Psoas muscle (tissue), 8 donors: ENCODE results near the gene COA8. TPM values are rescaled to one million over a fixed set of nuclear protein-coding genes. Genes with fewer than 3 reads are reported as not detected.

ENCODE experiments used
- ATAC-seq, 4 donors: fragments of 200-7000 bp; cut with Tn5 transposase; one replicate each; pipeline ENCODE4 v1.9.1; 2020; ENCODE audit warnings: moderate library complexity in 3 of 4, mild to moderate bottlenecking in 2 of 4
- DNase-seq, 2 donors: peaks; one replicate each; pipeline ENCODE4 v3.0.0-alpha.2; 2020
- H3K27ac ChIP-seq: fragments of 200-600 bp; one replicate; pipeline ENCODE4 v1.8.0; 2022
- H3K27me3 ChIP-seq, 3 donors: fragments of 200-600 bp in 1 of 3; one replicate each; pipeline versions ENCODE4 v1.6.1 to v1.8.0; 2013 to 2022; ENCODE audit warnings: low read length in 2 of 3, mild to moderate bottlenecking in 2 of 3, moderate library complexity in 1 of 3; ENCODE audit not compliant: insufficient read depth in 3 of 3
- H3K36me3 ChIP-seq, 2 donors: fragments of 200-600 bp in 1 of 2; one replicate each; pipeline versions ENCODE4 v1.6.1 to v1.8.0; 2013 to 2022; ENCODE audit warnings: low read depth in 1 of 2, mild to moderate bottlenecking in 1 of 2, moderate library complexity in 1 of 2; ENCODE audit not compliant: insufficient read depth in 1 of 2
- H3K4me1 ChIP-seq: fragments of 200-600 bp; one replicate; pipeline ENCODE4 v1.8.0; 2022
- H3K4me3 ChIP-seq: fragments of 200-600 bp; one replicate; pipeline ENCODE4 v1.8.0; 2022; ENCODE audit warnings: mild to moderate bottlenecking
- H3K9me3 ChIP-seq: fragments of 200-600 bp; one replicate; pipeline ENCODE4 v1.8.0; 2022
- CTCF ChIP-seq: fragments of 200-600 bp; IDR thresholded peaks from one replicate; pipeline ENCODE4 v1.8.0; 2022; ENCODE audit warnings: antibody characterized with exemption
- WGBS, 3 donors: extraction: QIAGEN DNeasy Blood & Tissue Kit; methylation state at CpG; one replicate each; pipeline versions ENCODE4 v1.1.6 to v1.1.7; 2013; 5-methylcytosine and 5-hydroxymethylcytosine counted together
- intact Hi-C, 2 donors: fragments of 100-400 bp; cut with DNase I; formaldehyde crosslinking; loops; one replicate each; pipeline versions ENCODE4 v1.11.0 to v1.14.2; 2022
- polyA plus RNA-seq, 3 donors: library from polyadenylated mRNA; stranded (reverse); fragments of 200-250 nt; gene quantifications; one replicate each; pipeline ENCODE4 v1.2.3, GENCODE V29; 2013
- total RNA-seq, 4 donors: library from RNA; stranded (reverse); fragmentation: NEBNext Ultra II Directional in 2 of 4; extraction: Animal tissue kit (Norgen Biotek cat#: 25700) in 2 of 4; gene quantifications; one replicate each; pipeline versions ENCODE4 v1.2.1 to v1.2.4, GENCODE V29; 2021 to 2023
- donor health status: healthy with polysubstance abuse.
- donor health status: DM: no; HTN: no; CAD: no; lungs with moderate emphysema.
- donor health status: Bipolar disorder and iron deficiency.
- donor health status: healthy.
- donor health status: DM: yes; HTN: yes; CAD: no.
- donor health status: DM: no; HTN: no; CAD: no.
- donor health status: DM: no; HTN: no; CAD: no.
- donor health status: DM: yes; HTN: yes; CAD: no.

The COA8 gene
- total and polyA plus RNA-seq, 7 donors = 73.6 to 171 (median 101) TPM

- TF ChIP-seq CTCF = no peak
- H3K4me1 ChIP-seq = peaks cover 19% of the 10 kb centered on the region
Observed at GRCh38 chr14:103528587-103529382, 34.0 kb upstream of the COA8 start, which contains the start of gene TRMT61A. Gene TRMT61A (plus strand): TSS chr14:103529196. CDS start chr14:103529979, 783 bp downstream.

GRCh38 chr14:103529383-103530365, 33.1 kb upstream of the COA8 start:
- intact Hi-C loops = no loop called here
- TF ChIP-seq CTCF = no peak
- Histone ChIP-seq H3K27ac (peak overlapping the region; percentile 88), H3K36me3 (peaks cover 0 to 35% of the 10 kb centered on the region in 2 donors), H3K4me1 (peaks cover 19% of the 10 kb centered on the region), H3K4me3 (peak overlapping the region; percentile 84), H3K27me3 (no peaks in the 10 kb centered on the region), H3K9me3 (no peaks in the 10 kb centered on the region)
- DNase-seq = no peak
- 48 to 50% (median 48%) methylated on average over 42 of the region's 42 CpGs for WGBS, 3 donors
- ATAC-seq = peak in 2 of 4 donors; percentile 5 to 10

More at GRCh38 chr14:103528587-103529382, 34.0 kb upstream of the COA8 start, which contains the start of gene TRMT61A:
- intact Hi-C loops = no loop called here
- H3K27ac ChIP-seq = peak within 1 kb of the TSS; percentile 88
- ATAC-seq = peak; percentile 88 to 94 (median 92)
- H3K36me3 ChIP-seq = peaks cover 0 to 28% of the 10 kb centered on the region in 2 donors
- 0 to 2% (median 1%) methylated on average over 33 to 68 of the region's 70 CpGs for WGBS, 3 donors
- peak within 1 kb of the TSS; percentile 84 for H3K4me3 ChIP-seq
- DNase-seq = peak; percentile 89 to 94
- no peaks in the 10 kb centered on the region for H3K27me3 ChIP-seq
- H3K9me3 ChIP-seq = no peaks in the 10 kb centered on the region

DNA sequence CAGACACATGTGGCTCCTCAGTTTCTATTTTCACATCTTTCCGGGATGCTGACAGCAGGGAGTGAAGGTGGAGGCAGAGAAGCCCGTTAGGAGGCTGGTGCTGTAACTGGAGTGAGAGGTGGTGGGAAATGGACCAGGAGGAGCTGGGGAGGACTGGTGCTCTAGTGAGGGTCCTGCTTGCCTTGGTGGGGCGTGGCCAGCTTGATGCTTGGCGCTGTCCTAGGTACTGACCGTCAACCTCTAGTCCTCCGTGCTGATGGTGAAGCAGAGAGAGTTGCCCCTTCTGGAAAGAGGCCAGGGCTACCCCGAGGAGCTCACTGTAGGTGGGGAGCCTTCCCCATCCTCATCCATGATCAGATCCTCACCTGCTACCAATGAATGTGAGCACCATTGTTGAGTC, 32.4 kb upstream of the COA8 start:
- DNase-seq (peak; percentile 23 to 56), ATAC-seq (no peak)
- no peaks in the 10 kb centered on the region for H3K27me3 ChIP-seq
- no peaks in the 10 kb centered on the region for H3K9me3 ChIP-seq
- peak overlapping the region; percentile 84 for H3K4me3 ChIP-seq
- intact Hi-C loops = no loop called here
- 50 to 56% (median 50%) methylated on average over 7 of the region's 7 CpGs for WGBS, 3 donors
- peaks cover 0 to 42% of the 10 kb centered on the region in 2 donors for H3K36me3 ChIP-seq
- H3K4me1 ChIP-seq = peaks cover 19% of the 10 kb centered on the region
- H3K27ac ChIP-seq = no peak overlapping the region
- TF ChIP-seq CTCF = no peak

DNA sequence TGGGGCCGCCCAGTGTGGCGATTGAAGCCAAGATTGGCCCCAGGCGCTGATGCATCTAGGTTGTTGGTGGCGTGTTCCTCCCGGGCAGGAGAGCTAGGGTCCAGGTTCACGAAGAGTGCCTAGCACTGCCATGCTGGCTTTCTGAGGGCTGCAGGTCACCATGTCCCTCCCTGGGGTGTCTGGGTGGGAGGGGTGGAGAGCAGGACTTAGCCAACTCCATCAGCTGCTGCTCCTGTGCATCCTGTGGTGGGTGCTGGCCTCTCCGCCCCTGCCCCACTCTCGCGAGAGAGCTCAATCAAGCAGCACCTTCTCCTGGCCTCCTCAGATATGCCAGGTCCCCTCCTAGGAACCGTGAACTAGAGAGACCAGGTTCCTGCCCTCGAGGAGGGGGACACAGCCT, 31.9 kb upstream of the COA8 start:
- intact Hi-C loops = no loop called here
- Histone ChIP-seq H3K9me3 (no peaks in the 10 kb centered on the region), H3K27me3 (no peaks in the 10 kb centered on the region), H3K36me3 (peaks cover 0 to 44% of the 10 kb centered on the region in 2 donors), H3K27ac (no peak overlapping the region), H3K4me1 (peaks cover 19% of the 10 kb centered on the region), H3K4me3 (no peak overlapping the region)
- no peak for ATAC-seq
- 84 to 88% (median 87%) methylated on average over 10 to 11 of the region's 11 CpGs for WGBS, 3 donors
- no peak for TF ChIP-seq CTCF
- DNase-seq = no peak
